Fibroblast of pulmonary artery (primary cell): ENCODE data around the gene KHDC1L.
"Not testable (repeated sequence)": the region's sequence is repeated elsewhere in the genome, so short reads cannot be mapped to it uniquely, and the experiment has no call there.

Experiments used
- DNase-seq: peaks from one replicate; pipeline ENCODE4 v3.0.0-alpha.2; 2010; ENCODE audit warnings: low read depth
- H3K4me3 ChIP-seq: replicated peaks from 2 replicates; pipeline ENCODE4 v1.5.1; 2011; ENCODE audit warnings: low read depth, mild to moderate bottlenecking, control low read depth, low read length, moderate library complexity
- CTCF ChIP-seq: IDR thresholded peaks from 2 replicates; pipeline ENCODE4 v1.5.1; 2011; ENCODE audit warnings: mild to moderate bottlenecking, control low read depth, low read length, inconsistent platforms; ENCODE audit errors: missing control alignments

KHDC1L gene

GRCh38 chr6:73225396-73225795 lies at the start of gene KHDC1L:
Gene KHDC1L (minus strand): TSS chr6:73225496. CDS start chr6:73225408, 88 bp downstream.
- TF ChIP-seq CTCF = no peak
- no peak within 1 kb of the TSS for H3K4me3 ChIP-seq
- no peak for DNase-seq

- DNase-seq = not testable (repeated sequence)
Measured at GRCh38 chr6:73269296-73269695, 44.0 kb upstream of the KHDC1L start.

GRCh38 chr6:73268896-73269295 lies 43.6 kb upstream of the KHDC1L start:
- DNase-seq = not testable (repeated sequence)

More at GRCh38 chr6:73269296-73269695, 44.0 kb upstream of the KHDC1L start:
- H3K4me3 ChIP-seq = not testable (repeated sequence)

GRCh38 chr6:73264446-73264845 lies 39.1 kb upstream of the KHDC1L start:
- DNase-seq = no peak

More at GRCh38 chr6:73268896-73269295, 43.6 kb upstream of the KHDC1L start:
- H3K4me3 ChIP-seq = not testable (repeated sequence)

GRCh38 chr6:73263570-73263909 lies 38.2 kb upstream of the KHDC1L start:
- H3K4me3 ChIP-seq = peak overlapping the region; percentile 65
- no peak for TF ChIP-seq CTCF
- DNase-seq = no peak

More at GRCh38 chr6:73264446-73264845, 39.1 kb upstream of the KHDC1L start:
- TF ChIP-seq CTCF = no peak
- no peak overlapping the region for H3K4me3 ChIP-seq

GRCh38 chr6:73262671-73263569 lies 37.6 kb upstream of the KHDC1L start, which contains the start of gene KHDC1:
Gene KHDC1 (minus strand): TSS chr6:73263196. CDS start chr6:73242517, 20,679 bp downstream.
- DNase-seq = peak; percentile 48
- H3K4me3 ChIP-seq = peak within 1 kb of the TSS; percentile 65
- peak; percentile 4 for TF ChIP-seq CTCF

- DNase-seq = no peak
- TF ChIP-seq CTCF = no peak
- H3K4me3 ChIP-seq = no peak overlapping the region
Measured at GRCh38 chr6:73258721-73259120, 33.4 kb upstream of the KHDC1L start.

- not testable (repeated sequence) for DNase-seq, H3K4me3 ChIP-seq
Measured at GRCh38 chr6:73254323-73254722, 29.0 kb upstream of the KHDC1L start.
